Activated naive CD8-positive, alpha-beta T cell treated with anti-CD3 and anti-CD28 coated beads, Interleukin-2, amount 10 ng/mL, durations not matched to agents 7 days and 5 days (primary cell): ENCODE measurements around the gene KCNMA1. TPM values are rescaled to one million over a fixed set of nuclear protein-coding genes. Genes with fewer than 3 reads are reported as not detected.

ENCODE experiments used
- ATAC-seq: fragments of 150-1000 bp; cut with Tn5 transposase; one replicate; pipeline ENCODE4 v1.10.0; 2021; ENCODE audit warnings: low read depth, moderate library complexity
- POLR2A ChIA-PET: fragments of 350-600 bp; sonication (Branson Sonifier 250); formaldehyde crosslinking; loops from one replicate; lab custom pipeline; 2021; ENCODE audit warnings: antibody characterized with exemption; lab: Charles Lee
- DNase-seq: peaks from one replicate; pipeline ENCODE4 v3.0.0; 2021
- H3K27ac Mint-ChIP-seq: one replicate; pipeline ENCODE4 v1.8.0; 2022; ENCODE audit warnings: mild to moderate bottlenecking, mixed read lengths
- H3K27me3 Mint-ChIP-seq: one replicate; pipeline ENCODE4 v1.8.0; 2022; ENCODE audit warnings: mild to moderate bottlenecking, moderate library complexity, mixed read lengths
- H3K36me3 Mint-ChIP-seq: one replicate; pipeline ENCODE4 v1.8.0; 2021; ENCODE audit warnings: mild to moderate bottlenecking, mixed read lengths
- H3K4me1 Mint-ChIP-seq: one replicate; pipeline ENCODE4 v1.8.0; 2021; ENCODE audit warnings: mixed read lengths
- H3K4me3 Mint-ChIP-seq: one replicate; pipeline ENCODE4 v1.8.0; 2022; ENCODE audit warnings: mild to moderate bottlenecking, moderate library complexity, mixed read lengths
- H3K9me3 Mint-ChIP-seq: one replicate; pipeline ENCODE4 v1.8.0; 2021; ENCODE audit warnings: mixed read lengths
- total RNA-seq, 2 experiments: library from RNA; stranded (reverse); gene quantifications; one replicate each; pipeline ENCODE4 v1.2.3, GENCODE V29; 2021

Gene KCNMA1
- total RNA-seq, 2 experiments from 2014 or later, result 0.39 to 0.54 TPM

DNA sequence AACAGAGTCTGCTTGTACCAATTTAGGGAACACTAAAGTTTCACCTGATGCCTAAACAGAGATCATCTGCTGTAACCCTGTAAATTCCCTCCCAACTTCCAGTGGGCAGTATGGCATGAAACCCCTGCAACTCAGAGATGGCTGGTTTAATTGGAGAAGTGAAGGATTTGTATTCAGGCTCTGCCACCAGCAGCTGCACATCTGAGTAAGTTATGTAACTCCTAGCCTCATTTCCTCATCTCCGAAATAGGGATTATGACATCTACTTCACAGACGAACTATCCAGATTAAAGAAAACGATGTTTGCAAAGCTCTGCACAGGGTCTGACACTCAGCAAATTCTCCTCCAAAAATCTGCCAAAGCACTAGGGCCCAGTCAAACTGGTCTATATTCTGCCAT lies 493.0 kb downstream of the KCNMA1 start:
- H3K27ac Mint-ChIP-seq, result no peak overlapping the region
- POLR2A ChIA-PET, result no interaction called here
- no peaks in the 10 kb centered on the region for H3K36me3 Mint-ChIP-seq
- DNase-seq (no peak), ATAC-seq (no peak)
- peaks cover 12% of the 10 kb centered on the region for H3K27me3 Mint-ChIP-seq
- no peak overlapping the region for H3K4me3 Mint-ChIP-seq
- H3K9me3 Mint-ChIP-seq, result no peaks in the 10 kb centered on the region
- no peaks in the 10 kb centered on the region for H3K4me1 Mint-ChIP-seq

DNA sequence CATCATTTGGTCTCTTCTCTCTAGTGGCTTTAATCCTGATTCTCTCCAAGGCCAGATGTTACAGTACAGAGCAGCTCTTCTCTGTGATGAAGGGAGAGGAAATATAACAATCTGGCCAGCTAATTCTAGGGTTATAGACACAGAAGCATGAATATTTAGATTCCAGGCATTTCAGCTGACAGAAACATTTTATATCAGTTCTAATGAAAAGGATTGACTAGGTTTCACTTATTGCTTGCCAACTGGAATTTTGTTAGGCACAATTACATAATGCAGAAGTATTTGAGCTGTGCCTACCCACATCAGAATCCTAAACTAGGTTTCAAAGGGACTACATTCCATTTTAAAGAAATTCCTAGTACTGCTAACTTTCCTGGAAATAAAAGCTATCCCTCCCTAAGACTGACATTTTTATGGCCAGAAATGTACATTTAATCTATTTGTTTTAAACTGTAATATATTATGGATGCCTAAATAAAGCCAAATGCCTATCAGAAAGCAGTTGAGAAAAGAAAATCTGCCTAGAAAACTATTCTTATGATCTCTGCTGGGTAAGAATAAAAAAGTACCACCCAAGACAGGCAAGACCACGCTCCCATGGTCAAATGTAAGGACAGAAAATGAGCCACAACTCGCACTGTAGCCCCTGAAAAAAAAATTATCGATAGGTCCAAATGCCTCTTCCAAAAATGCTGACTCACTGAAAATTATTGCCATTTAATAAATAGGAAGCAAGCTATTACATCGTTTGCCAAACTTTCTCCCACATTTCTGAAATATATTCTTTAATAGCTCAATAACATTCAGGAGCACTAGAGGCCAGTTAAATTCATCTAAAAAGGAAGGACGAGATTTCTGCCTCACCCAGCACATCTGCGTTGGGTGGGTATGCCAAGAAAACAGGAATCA lies 498.1 kb downstream of the KCNMA1 start:
- H3K27ac Mint-ChIP-seq, result no peak overlapping the region
- H3K9me3 Mint-ChIP-seq, result no peaks in the 10 kb centered on the region
- H3K4me1 Mint-ChIP-seq, result no peaks in the 10 kb centered on the region
- H3K36me3 Mint-ChIP-seq, result no peaks in the 10 kb centered on the region
- ATAC-seq (no peak), DNase-seq (no peak)
- POLR2A ChIA-PET, result no interaction called here
- peaks cover 16% of the 10 kb centered on the region for H3K27me3 Mint-ChIP-seq
- H3K4me3 Mint-ChIP-seq, result no peak overlapping the region

DNA sequence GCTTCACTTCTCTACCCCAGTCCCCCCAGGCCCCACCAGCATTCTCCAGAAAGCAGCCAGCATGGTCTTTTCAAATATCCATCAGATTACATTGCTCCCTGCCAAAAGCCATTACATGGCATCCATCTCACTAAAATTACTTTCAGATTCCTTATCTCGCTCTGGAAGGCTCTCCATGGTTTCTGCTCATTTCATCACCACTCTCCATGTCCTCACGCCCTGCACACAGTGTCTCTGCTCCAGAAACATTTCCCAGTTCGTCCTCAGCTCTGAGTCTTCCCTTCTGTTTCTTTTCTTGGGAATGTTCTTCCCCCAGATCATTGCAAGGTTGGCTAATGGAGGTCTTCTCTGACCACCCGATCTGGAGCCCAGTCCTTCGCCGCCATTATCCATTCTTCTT lies 499.1 kb downstream of the KCNMA1 start:
- H3K27ac Mint-ChIP-seq, result no peak overlapping the region
- H3K9me3 Mint-ChIP-seq, result no peaks in the 10 kb centered on the region
- no peak overlapping the region for H3K4me3 Mint-ChIP-seq
- H3K27me3 Mint-ChIP-seq, result peaks cover 14% of the 10 kb centered on the region
- ATAC-seq (no peak), DNase-seq (no peak)
- no peaks in the 10 kb centered on the region for H3K4me1 Mint-ChIP-seq
- POLR2A ChIA-PET, result no interaction called here
- no peaks in the 10 kb centered on the region for H3K36me3 Mint-ChIP-seq

DNA sequence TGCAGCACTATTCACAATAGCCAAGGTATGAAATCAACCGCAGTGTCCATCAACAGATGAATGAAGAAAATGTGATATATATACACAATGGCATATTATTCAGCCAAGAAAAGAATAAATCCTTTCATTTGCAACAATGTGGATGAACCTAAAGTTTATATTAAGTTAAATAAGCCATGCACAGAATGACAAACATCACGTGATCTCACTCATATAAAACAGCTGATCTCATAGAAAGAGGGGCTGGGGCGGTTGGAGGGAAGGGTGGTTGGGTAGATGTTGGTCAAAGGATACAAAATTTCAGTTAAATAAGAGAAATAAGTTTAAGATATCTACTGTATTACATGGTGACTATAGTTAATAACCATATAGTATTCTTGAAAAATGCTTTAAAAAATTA lies 502.1 kb downstream of the KCNMA1 start:
- no peak overlapping the region for H3K4me3 Mint-ChIP-seq
- peaks cover 18% of the 10 kb centered on the region for H3K27me3 Mint-ChIP-seq
- H3K9me3 Mint-ChIP-seq, result no peaks in the 10 kb centered on the region
- DNase-seq (no peak), ATAC-seq (no peak)
- POLR2A ChIA-PET, result no interaction called here
- no peak overlapping the region for H3K27ac Mint-ChIP-seq
- no peaks in the 10 kb centered on the region for H3K4me1 Mint-ChIP-seq
- H3K36me3 Mint-ChIP-seq, result no peaks in the 10 kb centered on the region

DNA sequence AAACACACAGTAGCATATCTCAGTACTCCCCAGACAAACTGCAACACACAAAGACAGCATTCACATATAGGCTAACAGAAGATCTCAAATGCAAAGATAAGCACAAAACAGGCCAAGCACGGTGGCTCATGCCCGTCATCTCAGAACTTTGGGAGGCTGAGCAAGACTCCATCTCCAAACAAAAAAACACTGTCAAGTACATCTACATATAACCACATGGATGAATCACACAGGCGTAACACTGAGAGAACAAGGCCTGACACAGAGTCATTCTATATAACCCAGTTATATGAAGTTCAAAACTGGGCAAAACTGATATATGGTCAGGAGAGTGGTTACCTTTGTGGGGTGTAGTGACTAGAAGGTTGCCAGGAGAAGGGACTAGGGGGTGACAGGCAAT lies 506.4 kb downstream of the KCNMA1 start:
- Mint-ChIP-seq H3K36me3 (no peaks in the 10 kb centered on the region), H3K9me3 (no peaks in the 10 kb centered on the region), H3K4me3 (no peak overlapping the region), H3K27me3 (peaks cover 20% of the 10 kb centered on the region), H3K27ac (no peak overlapping the region), H3K4me1 (no peaks in the 10 kb centered on the region)
- POLR2A ChIA-PET, result no interaction called here
- no peak for ATAC-seq
- DNase-seq, result no peak

DNA sequence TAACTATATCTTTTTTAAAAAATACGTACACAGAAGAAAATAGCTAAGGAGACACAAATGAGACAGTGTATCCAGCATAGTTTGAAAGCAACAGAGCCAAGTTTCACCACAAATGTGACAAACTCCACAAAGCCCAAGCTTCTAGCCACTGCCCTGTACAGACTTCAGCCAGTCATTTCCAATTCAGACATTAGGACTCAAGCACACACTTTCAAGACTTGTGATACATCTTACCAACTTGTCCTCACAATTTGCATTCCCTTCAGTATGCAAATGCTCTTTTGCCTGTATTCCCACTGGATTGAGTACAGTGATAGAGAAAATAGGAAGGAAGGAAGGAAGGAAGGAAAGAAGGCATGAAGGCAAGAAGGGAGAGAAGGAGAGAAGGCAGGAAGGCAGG lies 510.4 kb downstream of the KCNMA1 start:
- Mint-ChIP-seq H3K9me3 (no peaks in the 10 kb centered on the region), H3K4me3 (no peak overlapping the region), H3K27ac (no peak overlapping the region), H3K27me3 (peaks cover 13% of the 10 kb centered on the region), H3K4me1 (no peaks in the 10 kb centered on the region), H3K36me3 (no peaks in the 10 kb centered on the region)
- ATAC-seq (no peak), DNase-seq (no peak)
- POLR2A ChIA-PET, result no interaction called here

DNA sequence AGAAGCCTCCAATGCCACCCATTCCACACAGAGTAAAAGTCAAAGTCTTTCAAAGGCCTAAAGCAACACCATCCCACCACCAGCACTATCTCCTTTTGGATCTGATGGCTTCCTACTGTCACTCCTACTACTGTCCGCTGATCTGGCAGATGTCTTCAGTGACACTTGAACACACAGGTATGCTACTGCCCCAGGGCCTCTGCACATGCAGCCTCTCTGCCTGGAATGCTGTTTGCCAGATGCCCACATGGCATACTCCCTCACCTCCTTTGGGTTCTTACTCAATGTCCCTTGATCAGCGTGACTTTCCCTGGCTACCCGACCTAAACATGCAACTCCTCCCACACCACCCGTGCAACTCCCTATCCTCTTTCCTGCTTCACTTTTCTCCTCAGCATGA lies 512.4 kb downstream of the KCNMA1 start:
- H3K36me3 Mint-ChIP-seq, result no peaks in the 10 kb centered on the region
- no peaks in the 10 kb centered on the region for H3K4me1 Mint-ChIP-seq
- H3K9me3 Mint-ChIP-seq, result no peaks in the 10 kb centered on the region
- peaks cover 18% of the 10 kb centered on the region for H3K27me3 Mint-ChIP-seq
- no peak overlapping the region for H3K27ac Mint-ChIP-seq
- H3K4me3 Mint-ChIP-seq, result no peak overlapping the region
- ATAC-seq, result no peak
- no peak for DNase-seq
- POLR2A ChIA-PET, result no interaction called here

DNA sequence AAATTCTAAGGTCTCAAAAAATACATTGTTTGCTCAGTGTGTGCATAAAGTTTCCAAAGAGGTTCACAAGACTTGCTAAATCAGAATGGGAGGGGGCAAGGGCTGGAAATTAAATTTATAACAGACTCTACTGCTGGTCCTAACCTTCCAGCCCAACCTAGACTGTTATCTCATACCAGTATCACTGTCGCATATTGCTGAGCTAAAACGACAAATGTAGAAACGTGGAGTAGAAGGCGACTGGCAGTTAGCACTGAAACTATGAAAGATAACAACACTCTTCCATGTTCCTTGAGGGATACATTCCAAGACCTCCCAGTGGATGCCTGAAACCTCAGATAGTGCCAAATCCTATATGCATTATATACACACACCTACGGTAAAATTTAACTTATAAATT lies 514.3 kb downstream of the KCNMA1 start:
- no peak for DNase-seq
- Mint-ChIP-seq H3K4me1 (peaks cover 1% of the 10 kb centered on the region), H3K36me3 (no peaks in the 10 kb centered on the region), H3K4me3 (no peak overlapping the region), H3K27me3 (peaks cover 17% of the 10 kb centered on the region), H3K9me3 (no peaks in the 10 kb centered on the region), H3K27ac (no peak overlapping the region)
- POLR2A ChIA-PET, result no interaction called here
- no peak for ATAC-seq

DNA sequence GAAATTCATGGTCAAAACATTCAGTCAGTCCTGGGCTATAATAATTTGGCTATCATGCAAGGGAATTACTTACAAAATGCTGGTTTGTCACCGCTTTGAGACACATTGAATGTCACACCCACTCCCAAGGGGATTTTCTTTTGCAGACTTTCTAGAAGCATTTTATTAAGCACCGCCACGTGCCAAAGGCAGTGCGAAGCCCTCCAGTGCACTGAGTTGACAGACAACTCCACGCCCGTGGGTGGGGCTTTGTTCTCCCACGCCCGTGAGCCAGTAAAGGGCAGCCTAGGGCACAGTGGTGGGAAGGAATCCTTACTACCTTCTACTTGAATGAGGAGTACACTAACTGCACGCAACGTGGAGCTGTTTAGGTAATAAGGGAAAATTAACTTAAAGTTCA lies 515.8 kb downstream of the KCNMA1 start:
- DNase-seq, result no peak

DNA sequence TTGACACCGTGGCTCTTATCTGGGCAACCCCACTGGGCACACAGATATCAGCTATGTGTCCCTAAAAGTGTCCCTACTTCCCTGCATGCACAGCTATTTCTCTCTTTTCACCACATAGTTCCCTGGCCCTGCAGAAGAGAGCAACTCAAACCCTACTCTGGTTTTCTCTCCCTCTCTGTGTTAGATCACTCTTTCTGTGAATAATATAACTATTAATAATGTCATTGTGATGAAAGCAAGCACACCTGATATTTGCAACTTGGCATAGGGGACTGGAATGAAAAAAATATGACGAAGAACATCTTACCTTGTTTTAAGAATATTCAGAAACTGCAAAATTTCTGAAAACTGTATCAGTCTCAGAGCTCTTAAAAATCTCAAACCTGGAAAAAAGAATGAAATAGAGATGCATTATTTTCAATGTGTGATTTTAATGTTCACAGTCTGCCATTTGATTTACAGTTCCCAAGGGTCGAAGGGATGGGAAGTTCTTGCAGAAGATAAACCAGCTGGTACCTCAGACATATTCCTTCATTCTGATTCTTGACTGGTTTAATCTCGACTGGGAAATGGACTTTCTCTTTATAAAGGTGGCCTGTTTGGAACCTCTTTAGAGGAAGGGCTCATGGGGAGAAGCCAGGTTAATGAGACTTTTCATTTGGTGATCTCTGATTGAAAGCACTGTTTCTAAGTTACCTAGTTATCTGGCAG lies 516.8 kb downstream of the KCNMA1 start:
- Mint-ChIP-seq H3K27ac (no peak overlapping the region), H3K27me3 (peaks cover 15% of the 10 kb centered on the region), H3K36me3 (no peaks in the 10 kb centered on the region), H3K4me3 (no peak overlapping the region), H3K9me3 (no peaks in the 10 kb centered on the region), H3K4me1 (peaks cover 1% of the 10 kb centered on the region)
- DNase-seq, result no peak
- POLR2A ChIA-PET, result no interaction called here
- ATAC-seq, result no peak

More for the DNA sequence above, 515.8 kb downstream of the KCNMA1 start:
- ATAC-seq, result no peak
- POLR2A ChIA-PET, result no interaction called here
- peaks cover 15% of the 10 kb centered on the region for H3K27me3 Mint-ChIP-seq
- H3K36me3 Mint-ChIP-seq, result no peaks in the 10 kb centered on the region
- peaks cover 1% of the 10 kb centered on the region for H3K4me1 Mint-ChIP-seq
- H3K9me3 Mint-ChIP-seq, result no peaks in the 10 kb centered on the region
- no peak overlapping the region for H3K4me3 Mint-ChIP-seq
- no peak overlapping the region for H3K27ac Mint-ChIP-seq

DNA sequence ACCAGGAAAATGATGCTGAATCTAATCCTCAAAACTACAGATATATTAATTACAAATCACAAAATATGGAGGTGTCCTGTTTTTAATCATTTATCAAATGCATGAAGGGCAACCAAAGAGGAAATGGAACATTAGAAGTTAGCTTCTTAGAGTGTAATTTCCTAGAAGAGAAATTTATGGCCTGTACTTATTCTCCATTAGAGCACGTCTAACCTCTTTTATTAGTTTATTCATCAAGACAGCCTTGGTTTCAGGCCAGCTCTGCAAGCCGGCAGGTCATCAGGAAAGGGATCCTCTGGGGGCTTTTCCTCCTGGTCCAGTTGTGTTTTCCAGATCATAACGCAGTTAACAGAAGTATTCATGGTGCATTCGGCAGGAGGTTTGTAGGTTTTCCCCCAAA lies 517.6 kb downstream of the KCNMA1 start:
- DNase-seq (no peak), ATAC-seq (no peak)
- Mint-ChIP-seq H3K4me1 (peaks cover 1% of the 10 kb centered on the region), H3K9me3 (no peaks in the 10 kb centered on the region), H3K27ac (no peak overlapping the region), H3K36me3 (no peaks in the 10 kb centered on the region), H3K27me3 (peaks cover 18% of the 10 kb centered on the region), H3K4me3 (no peak overlapping the region)
- POLR2A ChIA-PET, result no interaction called here

DNA sequence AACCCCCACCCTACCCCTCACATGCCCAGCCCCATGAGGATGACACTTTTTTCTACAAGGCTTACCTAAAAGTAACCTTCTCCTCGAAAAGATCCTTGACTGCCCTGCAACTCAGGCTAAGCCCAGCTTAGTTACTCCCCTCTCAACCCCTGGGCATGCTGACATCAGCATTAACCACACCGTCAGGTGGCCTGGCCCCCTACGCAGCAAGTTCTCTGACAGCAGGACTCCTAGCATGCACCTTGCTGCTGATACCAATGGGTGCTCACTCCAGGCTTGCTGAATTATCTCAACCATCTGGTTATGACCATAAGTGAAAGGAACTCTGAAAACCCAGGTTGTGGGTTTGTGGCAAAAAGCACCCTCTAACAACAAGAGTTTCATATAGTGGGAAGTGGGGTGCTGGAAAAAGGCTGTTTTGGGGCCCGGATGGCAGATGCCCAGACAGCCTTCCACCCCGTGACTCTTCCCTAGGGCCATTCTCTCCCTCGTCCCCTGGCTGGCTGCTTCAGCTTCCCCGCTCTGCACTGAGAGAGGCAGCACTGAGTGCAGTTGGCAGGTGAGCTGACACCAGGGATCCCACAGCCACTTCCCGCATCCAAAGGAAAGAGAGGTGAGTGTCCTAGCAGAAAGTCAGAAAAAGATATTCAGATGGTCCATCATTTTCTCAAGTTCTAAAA lies 518.9 kb downstream of the KCNMA1 start:
- DNase-seq (no peak), ATAC-seq (no peak)
- POLR2A ChIA-PET, result no interaction called here
- Mint-ChIP-seq H3K27ac (no peak overlapping the region), H3K9me3 (no peaks in the 10 kb centered on the region), H3K4me1 (peaks cover 1% of the 10 kb centered on the region), H3K27me3 (peaks cover 16% of the 10 kb centered on the region), H3K36me3 (no peaks in the 10 kb centered on the region), H3K4me3 (no peak overlapping the region)

DNA sequence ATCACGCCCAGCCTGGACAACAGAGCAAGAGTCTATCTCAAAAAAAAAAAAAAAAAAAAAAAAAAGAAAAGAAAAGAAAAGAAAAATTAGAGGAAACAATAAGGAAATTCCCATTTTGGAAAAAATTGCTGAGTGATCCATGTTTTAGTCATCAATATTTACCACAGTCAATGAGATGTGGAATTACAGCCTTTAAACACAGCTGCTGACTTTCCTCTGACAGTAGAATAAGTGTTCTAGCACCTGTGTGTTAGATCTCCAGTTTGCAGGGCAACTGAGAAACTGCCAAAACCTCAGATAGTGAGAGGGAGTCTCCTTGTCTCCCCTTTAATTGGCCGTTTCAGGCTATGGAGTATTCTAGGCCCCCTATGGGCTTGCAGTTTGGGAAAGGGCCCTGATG lies 520.1 kb downstream of the KCNMA1 start:
- Mint-ChIP-seq H3K9me3 (no peaks in the 10 kb centered on the region), H3K36me3 (no peaks in the 10 kb centered on the region), H3K4me3 (no peak overlapping the region), H3K27ac (no peak overlapping the region), H3K27me3 (peaks cover 16% of the 10 kb centered on the region), H3K4me1 (peaks cover 1% of the 10 kb centered on the region)
- DNase-seq (no peak), ATAC-seq (no peak)
- POLR2A ChIA-PET, result interaction anchor here (0.7 kb wide), 1 partner anchor 154 kb away, joined by 5 read pairs; no protein-coding TSS in a partner anchor
